Activated naive CD4-positive, alpha-beta T cell (primary cell): Measurements from ENCODE around the gene PTPRA.
"Not testable (repeated sequence)": the region's sequence is repeated elsewhere in the genome, so short reads cannot be mapped to it uniquely, and the experiment has no call there.

Source experiments
- DNase-seq, 4 experiments: peaks; one replicate each; lab custom pipeline; 2025; lab: John Stamatoyannopoulos, UW

PTPRA gene

GRCh38 chr20:2873010-2873746, at the start of gene PTPRA:
PTPRA (plus strand) TSS chr20:2873481; CDS start chr20:2964278, 90,797 bp downstream.
- DNase-seq: peak; percentile 77 to 86 (median 82)

- DNase-seq: no peak
Observed at GRCh38 chr20:2825761-2826160, 47.5 kb upstream of the PTPRA start.

GRCh38 chr20:2826655-2827054, 46.6 kb upstream of the PTPRA start:
- DNase-seq: no peak

DNA sequence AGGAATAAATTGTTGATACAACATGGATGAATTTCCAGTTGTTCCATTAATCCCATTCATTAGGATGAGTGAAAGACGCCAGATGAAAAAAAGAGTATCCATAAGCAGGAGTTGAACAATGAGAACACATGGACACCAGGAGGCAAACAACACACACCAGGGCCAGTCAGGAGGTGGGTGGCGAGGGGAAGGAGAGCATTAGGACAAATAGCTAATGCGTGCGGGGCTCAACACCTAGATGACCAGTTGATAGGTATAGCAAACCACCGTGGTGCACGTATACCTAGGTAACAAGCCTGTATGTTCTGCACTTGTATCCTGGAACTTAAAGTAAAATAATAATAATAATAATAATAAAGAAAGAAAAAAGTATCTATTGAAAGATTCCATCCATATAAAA, 43.9 kb upstream of the PTPRA start:
- DNase-seq: no peak

DNA sequence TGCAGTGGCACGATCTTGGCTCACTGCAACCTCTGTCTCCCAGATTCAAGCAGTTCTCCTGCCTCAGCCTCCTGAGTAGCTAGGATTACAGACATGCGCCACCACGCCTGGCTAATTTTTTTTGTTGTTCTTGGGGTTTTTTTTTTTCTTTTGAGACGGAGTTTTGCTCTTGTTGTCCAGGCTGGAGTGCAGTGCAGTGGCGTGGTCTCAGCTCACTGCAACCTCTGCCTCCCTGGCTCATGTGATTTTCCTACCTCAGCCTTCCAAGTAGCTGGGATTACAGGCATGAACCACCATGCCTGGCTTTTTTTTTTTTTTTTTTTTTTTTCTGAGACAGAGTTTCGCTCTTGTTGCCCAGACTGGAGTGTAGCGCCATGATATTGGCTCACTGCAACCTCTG, 42.1 kb upstream of the PTPRA start:
- DNase-seq: not testable (repeated sequence)

DNA sequence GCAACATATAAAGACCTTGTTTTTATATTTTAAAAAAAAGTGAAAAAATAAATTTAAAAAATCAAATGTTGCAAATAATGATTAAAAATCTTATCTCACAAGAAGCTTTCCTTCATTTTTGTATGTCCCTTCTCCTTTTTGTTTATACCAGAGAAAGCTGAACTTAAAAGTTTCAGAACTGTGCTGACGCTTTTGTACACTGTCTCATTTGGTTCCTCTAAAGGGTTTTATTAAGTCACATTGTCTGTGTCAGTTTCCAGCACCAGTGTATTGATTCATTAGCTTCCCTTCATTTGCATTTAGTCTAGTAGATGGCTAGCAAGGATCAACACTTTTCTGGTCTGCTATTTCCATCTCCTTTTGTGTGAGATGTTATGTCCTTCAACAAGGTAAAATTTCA, 39.5 kb upstream of the PTPRA start:
- DNase-seq: no peak

GRCh38 chr20:2834401-2835110, 38.7 kb upstream of the PTPRA start:
- no peak for DNase-seq

GRCh38 chr20:2835331-2835796, 37.9 kb upstream of the PTPRA start:
- no peak for DNase-seq

DNA sequence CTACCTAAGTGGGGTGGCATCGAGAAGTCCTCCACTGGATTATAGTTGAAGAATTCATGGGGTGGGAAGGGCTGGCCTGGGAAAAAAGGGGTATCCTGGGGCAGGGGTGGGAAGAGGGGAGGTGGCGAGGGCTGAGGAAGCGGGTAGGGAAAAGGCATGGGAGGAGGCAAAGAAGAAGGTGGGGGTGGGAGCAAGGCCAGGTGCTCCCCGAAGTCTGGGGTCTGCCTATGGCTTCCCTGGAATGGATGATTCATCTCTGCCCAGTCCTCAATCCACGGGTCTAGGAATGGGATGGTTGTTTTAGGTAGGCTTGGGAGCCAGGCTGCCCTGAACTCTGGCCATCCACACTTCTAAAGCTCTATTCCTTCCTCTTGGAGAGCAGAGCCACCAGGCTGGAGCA, 37.2 kb upstream of the PTPRA start:
- DNase-seq: no peak

DNA sequence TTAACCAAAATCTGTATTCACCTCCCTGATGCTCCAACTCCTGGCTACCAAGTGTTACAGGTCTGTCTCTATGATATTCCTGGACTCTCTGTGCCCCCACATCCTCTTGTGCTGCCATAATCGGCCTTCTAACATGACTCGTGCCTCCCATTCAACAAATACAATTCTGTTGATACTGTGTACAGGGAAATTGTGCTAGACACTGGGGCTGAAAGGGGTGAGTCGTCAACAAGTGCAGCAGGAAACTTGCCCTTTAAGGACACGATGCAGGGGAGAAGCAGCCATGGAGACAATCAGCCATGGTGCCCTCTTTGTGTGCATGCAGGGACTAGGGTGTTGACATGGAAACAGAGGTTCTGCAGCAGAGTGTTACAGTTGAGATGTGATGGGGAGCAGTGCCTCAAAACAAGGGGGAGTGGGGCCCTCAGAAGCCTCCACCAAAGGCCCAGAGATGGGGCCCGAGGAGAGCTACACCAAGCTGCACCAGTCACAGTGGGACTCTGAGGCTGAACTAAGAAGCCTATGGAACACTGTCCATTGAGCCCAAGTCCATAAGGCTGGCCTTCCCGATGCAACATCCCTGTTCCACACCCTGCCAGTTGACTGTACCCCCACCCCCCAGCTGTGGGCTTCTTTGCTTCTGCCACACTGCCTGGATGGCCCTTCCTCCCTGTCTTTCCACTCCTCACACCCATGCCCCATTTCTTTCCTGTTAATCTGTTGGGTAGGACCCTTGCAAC, 35.9 kb upstream of the PTPRA start:
- no peak for DNase-seq

GRCh38 chr20:2838170-2838797, 35.0 kb upstream of the PTPRA start:
- DNase-seq: no peak

- DNase-seq: no peak
Observed at GRCh38 chr20:2838847-2839671, 34.2 kb upstream of the PTPRA start.

DNA sequence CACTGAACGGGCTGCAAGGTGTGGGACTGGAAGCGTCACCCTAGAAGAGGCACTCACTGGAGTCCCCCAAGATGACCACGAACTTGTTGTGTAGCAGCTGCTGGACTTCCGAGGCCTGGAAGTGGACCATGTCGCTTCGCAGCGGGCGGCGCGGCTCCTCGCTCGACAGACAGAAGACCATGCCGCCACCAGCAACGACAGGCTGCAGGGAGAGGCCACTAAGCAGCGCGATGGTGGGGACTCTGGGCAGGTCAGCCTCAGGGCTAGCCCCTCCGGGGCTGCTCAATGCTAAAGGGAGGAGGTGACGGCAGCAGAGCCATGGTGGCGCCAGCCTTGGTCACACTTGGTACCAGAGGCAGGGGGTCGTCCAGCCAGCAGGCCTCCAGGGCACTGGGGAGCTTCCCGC, 33.5 kb upstream of the PTPRA start:
- no peak for DNase-seq

- peak; percentile 69 to 85 (median 74) for DNase-seq
Observed at GRCh38 chr20:2840138-2840966, 32.9 kb upstream of the PTPRA start, which contains the start of the genes PCED1A and VPS16. PCED1A (minus strand) TSS chr20:2840655; CDS start chr20:2839912, 743 bp downstream. VPS16 (plus strand) TSS chr20:2840745; CDS start chr20:2840775, 30 bp downstream.

DNA sequence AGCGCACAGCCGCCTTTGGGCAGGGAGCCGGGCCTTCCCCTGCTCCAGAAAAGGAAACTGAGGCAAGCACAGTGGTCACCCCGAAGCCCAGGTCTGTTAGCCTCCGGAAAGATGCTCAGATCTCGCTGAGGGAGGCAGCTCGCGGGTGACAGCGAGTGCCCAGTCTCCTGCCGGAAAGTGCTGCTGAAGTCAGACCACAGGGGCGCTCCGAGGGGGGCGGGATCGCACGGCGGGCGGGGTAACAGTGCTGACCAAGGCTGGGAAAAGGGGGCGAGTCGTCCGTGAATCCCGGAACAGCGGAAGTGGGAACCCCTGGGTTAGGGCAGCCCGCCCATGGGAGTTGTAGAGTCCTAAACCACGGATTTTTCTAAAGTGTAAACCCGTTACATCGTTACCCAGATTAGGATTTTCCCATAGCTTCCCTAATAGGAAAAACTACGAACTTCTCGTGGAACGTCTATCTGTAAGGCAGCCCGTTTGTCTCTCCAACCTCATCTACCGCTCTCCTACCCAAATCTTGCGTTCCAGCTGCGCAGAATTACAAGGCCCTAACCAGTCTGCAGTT, 32.2 kb upstream of the PTPRA start:
- DNase-seq: peak in 2 of 4 experiments; percentile 25 to 37

DNA sequence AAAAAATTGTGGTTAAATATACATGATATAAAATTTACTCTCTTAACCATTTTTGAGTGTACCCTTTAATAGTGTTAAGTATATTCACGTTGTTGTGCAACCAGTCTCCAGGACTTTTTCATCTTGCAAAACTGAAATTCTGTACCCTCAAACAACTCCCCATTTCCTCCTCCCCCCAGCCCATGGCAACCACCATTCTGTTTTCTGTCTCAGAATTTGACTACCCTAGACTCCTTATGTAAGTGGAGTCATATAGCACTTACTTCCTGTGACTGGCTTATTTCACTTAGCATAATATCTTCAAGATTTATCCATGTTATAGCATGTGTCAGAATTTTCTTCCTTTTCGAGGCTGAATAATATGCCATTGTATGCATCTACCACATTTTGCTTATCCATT, 27.7 kb upstream of the PTPRA start:
- no peak for DNase-seq

DNA sequence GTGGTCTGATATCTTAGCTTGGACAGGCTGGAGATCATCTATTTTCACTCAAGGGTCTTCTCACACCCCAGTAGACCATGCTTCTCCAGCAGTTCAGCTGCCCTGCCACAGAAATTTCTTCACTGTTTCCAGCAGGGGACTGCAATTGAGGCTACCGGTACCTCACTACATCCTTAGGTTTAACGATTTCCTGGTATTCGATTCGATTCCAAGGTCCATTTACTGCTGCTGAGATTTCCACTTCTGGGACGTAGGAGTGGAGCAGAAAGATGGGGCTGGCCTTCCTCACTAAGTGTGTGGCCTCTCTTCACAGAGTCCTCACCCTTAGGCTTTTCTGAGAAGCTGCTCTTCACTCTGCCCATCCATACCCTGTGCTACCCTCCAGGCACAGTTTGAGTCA, 26.6 kb upstream of the PTPRA start:
- DNase-seq: no peak

DNA sequence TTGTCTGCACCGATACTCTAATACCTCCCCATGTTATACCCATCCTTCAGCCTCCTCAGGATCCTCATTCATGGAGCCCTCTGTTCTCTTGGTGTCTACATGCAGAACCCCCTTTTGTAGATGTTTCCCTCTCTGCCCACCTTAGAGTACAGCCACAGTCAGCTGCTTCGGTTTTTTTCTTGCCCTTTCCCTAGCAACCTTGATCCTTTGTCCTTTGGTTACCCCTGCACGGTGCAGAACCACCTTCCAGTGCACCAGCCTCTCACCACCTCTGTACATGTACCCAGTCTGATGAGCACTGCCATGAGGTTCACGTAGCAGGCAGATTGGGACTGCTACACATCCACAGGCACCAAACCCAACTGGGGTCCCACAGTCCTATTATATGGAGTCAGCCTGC, 25.5 kb upstream of the PTPRA start:
- DNase-seq: no peak

- no peak for DNase-seq
Observed at GRCh38 chr20:2849529-2849928, 23.8 kb upstream of the PTPRA start.

DNA sequence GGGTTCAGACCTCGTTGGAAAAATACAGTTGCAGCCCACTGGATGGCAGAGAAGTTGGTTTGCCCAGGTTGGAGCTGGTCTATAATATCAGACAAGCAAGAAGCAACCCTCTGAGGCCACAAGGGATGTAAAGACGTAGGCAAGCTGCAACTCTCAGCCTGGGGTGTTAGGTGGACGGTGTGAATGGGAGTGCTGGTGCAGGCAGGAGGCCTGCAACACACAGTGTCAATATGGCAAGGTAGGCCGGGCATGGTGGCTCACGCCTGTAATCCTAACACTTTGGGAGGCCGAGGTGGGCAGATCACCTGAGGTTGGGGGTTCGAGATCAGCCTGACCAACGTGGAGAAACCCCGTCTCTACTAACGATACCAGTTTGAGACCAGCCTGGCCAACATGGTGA, 22.2 kb upstream of the PTPRA start:
- no peak for DNase-seq
